ENCODE measurements around the gene IL1F10. TPM values are rescaled to one million over a fixed set of nuclear protein-coding genes. Genes with fewer than 3 reads are reported as not detected.

Gene IL1F10
- total and polyA plus RNA-seq, 4 experiments from 2014 or later = not detected

GRCh38 chr2:113098532-113098931, 30.8 kb downstream of the IL1F10 start:
- no peak overlapping the region for H3K27ac ChIP-seq (ENCODE audit: low read depth, low read length)
- peak overlapping the region in 1 of 2 donors; percentile 1 for H3K4me3 ChIP-seq (ENCODE audit: low read length in 2 of 2)
- CTCF ChIA-PET (ENCODE audit: partially characterized antibody) = interaction anchor here (1.0 kb wide), 1 partner anchor 17 kb away, joined by 3 read pairs; no protein-coding TSS in a partner anchor

GRCh38 chr2:113102133-113102532, 34.4 kb downstream of the IL1F10 start:
- ChIA-PET POLR2A (ENCODE audit: partially characterized antibody) (no interaction called here), CTCF (ENCODE audit: partially characterized antibody) (no interaction called here)
- no peak for DNase-seq
- Mint-ChIP-seq H3K9me3 (peaks cover 0 to 12% (median 5%) of the 10 kb centered on the region in 8 donors), H3K4me1 (peaks cover 11 to 13% (median 12%) of the 10 kb centered on the region in 4 donors), H3K27ac (no peak overlapping the region), H3K27me3 (peaks cover 0 to 4% of the 10 kb centered on the region in 2 donors), H3K4me3 (peak overlapping the region in 1 of 8 donors; percentile 22), H3K36me3 (peaks cover 0 to 3% of the 10 kb centered on the region in 2 donors)
- Histone ChIP-seq H3K4me3 (ENCODE audit: low read length in 2 of 2) (no peak overlapping the region), H3K9me3 (ENCODE audit: control insufficient read depth in 1 of 2, low read length in 2 of 2) (no peaks in the 10 kb centered on the region), H3K36me3 (ENCODE audit: insufficient read depth, low read length) (no peaks in the 10 kb centered on the region), H3K27ac (ENCODE audit: low read depth, low read length) (no peak overlapping the region), H3K4me1 (ENCODE audit: insufficient read depth, low read length) (peaks cover 12% of the 10 kb centered on the region), H3K27me3 (ENCODE audit: insufficient read depth, low read length) (no peaks in the 10 kb centered on the region)
- intact Hi-C loops (cut with micrococcal nuclease) = no loop called here

More at GRCh38 chr2:113098532-113098931, 30.8 kb downstream of the IL1F10 start:
- H3K36me3 Mint-ChIP-seq = peaks cover 0 to 3% of the 10 kb centered on the region in 2 donors
- POLR2A ChIA-PET (ENCODE audit: partially characterized antibody) = no interaction called here
- Histone ChIP-seq H3K4me1 (ENCODE audit: insufficient read depth, low read length) (peaks cover 12% of the 10 kb centered on the region), H3K36me3 (ENCODE audit: insufficient read depth, low read length) (no peaks in the 10 kb centered on the region), H3K9me3 (ENCODE audit: control insufficient read depth in 1 of 2, low read length in 2 of 2) (no peaks in the 10 kb centered on the region), H3K27me3 (ENCODE audit: insufficient read depth, low read length) (no peaks in the 10 kb centered on the region)
- H3K9me3 Mint-ChIP-seq = peaks cover 4 to 17% (median 9%) of the 10 kb centered on the region in 8 donors
- H3K27me3 Mint-ChIP-seq = peaks cover 4 to 7% of the 10 kb centered on the region in 2 donors
- peaks cover 11 to 13% (median 12%) of the 10 kb centered on the region in 4 donors for H3K4me1 Mint-ChIP-seq
- peak overlapping the region; percentile 37 to 91 (median 54) for H3K27ac Mint-ChIP-seq
- H3K4me3 Mint-ChIP-seq = peak overlapping the region in 7 of 8 donors; percentile 54 to 83 (median 78)
- intact Hi-C loops (cut with micrococcal nuclease) = no loop called here
- DNase-seq = no peak

- Mint-ChIP-seq H3K36me3 (no peaks in the 10 kb centered on the region), H3K4me1 (peaks cover 3% of the 10 kb centered on the region in 4 donors), H3K4me3 (no peak overlapping the region), H3K27ac (no peak overlapping the region), H3K9me3 (peaks cover 0 to 4% (median under 1%) of the 10 kb centered on the region in 8 donors), H3K27me3 (peaks cover under 1 to 3% of the 10 kb centered on the region in 2 donors)
- intact Hi-C loops (cut with micrococcal nuclease) = no loop called here
- no peak for DNase-seq
- Histone ChIP-seq H3K27me3 (ENCODE audit: insufficient read depth, low read length) (no peaks in the 10 kb centered on the region), H3K4me1 (ENCODE audit: insufficient read depth, low read length) (peaks cover 4% of the 10 kb centered on the region), H3K9me3 (ENCODE audit: control insufficient read depth in 1 of 2, low read length in 2 of 2) (no peaks in the 10 kb centered on the region), H3K27ac (ENCODE audit: low read depth, low read length) (no peak overlapping the region), H3K36me3 (ENCODE audit: insufficient read depth, low read length) (no peaks in the 10 kb centered on the region), H3K4me3 (ENCODE audit: low read length in 2 of 2) (no peak overlapping the region)
- ChIA-PET POLR2A (ENCODE audit: partially characterized antibody) (no interaction called here), CTCF (ENCODE audit: partially characterized antibody) (no interaction called here)
These were observed 35.5 kb downstream of the IL1F10 start for GRCh38 chr2:113103277-113103676.

DNA sequence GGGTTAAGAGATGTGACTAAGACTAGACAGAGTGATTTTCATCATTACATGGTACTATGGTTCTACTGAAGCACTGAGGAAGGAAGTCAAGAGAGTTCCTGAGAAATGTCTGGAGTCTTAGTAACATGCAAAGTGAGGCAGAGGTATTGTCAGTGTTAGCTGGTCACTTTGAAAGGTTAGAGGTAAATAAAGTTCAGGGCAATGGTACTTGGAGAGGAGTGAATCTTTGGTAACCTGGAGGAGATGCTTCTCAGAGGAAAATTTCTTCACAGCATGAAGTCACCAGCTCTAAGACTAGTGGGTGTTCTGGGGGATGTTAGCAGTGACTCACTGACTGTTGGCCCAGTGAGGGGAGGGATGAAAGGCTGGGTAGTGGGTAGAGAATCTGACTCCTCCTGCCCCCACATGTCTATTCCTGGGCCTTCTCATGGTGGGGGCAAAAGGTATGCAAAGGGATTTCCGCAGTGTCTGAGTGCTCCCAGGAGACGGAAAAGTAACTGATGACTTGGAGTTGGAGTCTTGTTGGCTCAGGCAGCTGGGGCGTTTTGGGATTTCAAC, 36.4 kb downstream of the IL1F10 start:
- POLR2A ChIA-PET (ENCODE audit: partially characterized antibody) = no interaction called here
- H3K27ac ChIP-seq (ENCODE audit: low read depth, low read length) = no peak overlapping the region
- H3K36me3 ChIP-seq (ENCODE audit: insufficient read depth, low read length) = no peaks in the 10 kb centered on the region
- no peaks in the 10 kb centered on the region for H3K4me1 Mint-ChIP-seq
- H3K4me3 Mint-ChIP-seq = no peak overlapping the region
- H3K4me3 ChIP-seq (ENCODE audit: low read length in 2 of 2) = no peak overlapping the region
- no peaks in the 10 kb centered on the region for H3K4me1 ChIP-seq (ENCODE audit: insufficient read depth, low read length)
- CTCF ChIA-PET (ENCODE audit: partially characterized antibody) = no interaction called here
- no peaks in the 10 kb centered on the region for H3K36me3 Mint-ChIP-seq
- no peak for DNase-seq
- intact Hi-C loops (cut with micrococcal nuclease) = no loop called here
- H3K27me3 Mint-ChIP-seq = peaks cover 2 to 6% of the 10 kb centered on the region in 2 donors
- no peaks in the 10 kb centered on the region for H3K27me3 ChIP-seq (ENCODE audit: insufficient read depth, low read length)
- no peaks in the 10 kb centered on the region for H3K9me3 ChIP-seq (ENCODE audit: control insufficient read depth in 1 of 2, low read length in 2 of 2)
- H3K9me3 Mint-ChIP-seq = peaks cover 0 to 4% (median under 1%) of the 10 kb centered on the region in 8 donors
- no peak overlapping the region for H3K27ac Mint-ChIP-seq

DNA sequence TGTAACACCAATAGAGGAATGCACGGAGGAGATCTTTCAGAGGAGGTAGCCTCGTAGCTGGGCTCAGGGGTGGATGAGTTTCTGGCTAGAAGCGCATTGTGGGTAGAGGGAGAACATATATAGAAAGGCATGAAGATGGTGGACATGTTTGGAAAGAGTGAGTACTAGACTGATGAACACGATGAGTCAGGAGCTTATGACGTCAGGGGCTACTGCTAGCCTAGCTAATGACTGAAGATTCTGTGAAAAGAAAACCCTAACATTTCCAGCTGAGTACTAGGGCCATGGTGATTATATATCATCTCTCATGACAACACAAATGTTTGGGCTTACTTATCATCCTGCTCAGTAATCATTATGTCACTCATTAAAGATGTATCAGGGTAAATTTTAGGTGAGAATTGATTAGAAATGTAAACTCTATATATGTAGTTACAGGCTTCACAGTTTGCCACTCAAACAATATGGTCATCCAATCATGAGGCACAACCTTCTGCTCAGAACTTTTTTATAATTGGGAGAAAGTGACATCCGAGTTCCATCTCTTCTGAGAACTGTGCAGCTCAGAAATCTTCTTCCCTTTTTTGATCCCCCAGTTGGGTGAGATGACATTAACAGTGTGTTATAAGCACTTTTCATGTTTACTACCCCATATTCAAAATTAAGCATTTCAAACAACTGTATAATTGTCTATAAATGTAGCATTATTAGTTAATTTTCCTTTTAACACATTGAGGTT, 37.4 kb downstream of the IL1F10 start:
- Mint-ChIP-seq H3K4me1 (no peaks in the 10 kb centered on the region), H3K27ac (no peak overlapping the region), H3K9me3 (peaks cover 0 to 4% (median under 1%) of the 10 kb centered on the region in 8 donors), H3K4me3 (no peak overlapping the region), H3K36me3 (no peaks in the 10 kb centered on the region), H3K27me3 (peaks cover 2 to 6% of the 10 kb centered on the region in 2 donors)
- intact Hi-C loops (cut with micrococcal nuclease) = no loop called here
- no peak for DNase-seq
- Histone ChIP-seq H3K9me3 (ENCODE audit: control insufficient read depth in 1 of 2, low read length in 2 of 2) (no peaks in the 10 kb centered on the region), H3K36me3 (ENCODE audit: insufficient read depth, low read length) (no peaks in the 10 kb centered on the region), H3K4me3 (ENCODE audit: low read length in 2 of 2) (no peak overlapping the region), H3K27me3 (ENCODE audit: insufficient read depth, low read length) (no peaks in the 10 kb centered on the region), H3K27ac (ENCODE audit: low read depth, low read length) (no peak overlapping the region), H3K4me1 (ENCODE audit: insufficient read depth, low read length) (no peaks in the 10 kb centered on the region)
- POLR2A ChIA-PET (ENCODE audit: partially characterized antibody) = no interaction called here
- CTCF ChIA-PET (ENCODE audit: partially characterized antibody) = interaction anchor here (1.1 kb wide), 1 partner anchor 9 kb away, joined by 5 read pairs; no protein-coding TSS in a partner anchor

- Mint-ChIP-seq H3K4me1 (peaks cover 0 to 4% (median 2%) of the 10 kb centered on the region in 4 donors), H3K4me3 (no peak overlapping the region), H3K36me3 (no peaks in the 10 kb centered on the region), H3K9me3 (no peaks in the 10 kb centered on the region), H3K27ac (no peak overlapping the region), H3K27me3 (peaks cover 2 to 4% of the 10 kb centered on the region in 2 donors)
- Histone ChIP-seq H3K4me3 (ENCODE audit: low read length in 2 of 2) (no peak overlapping the region), H3K36me3 (ENCODE audit: insufficient read depth, low read length) (no peaks in the 10 kb centered on the region), H3K27me3 (ENCODE audit: insufficient read depth, low read length) (no peaks in the 10 kb centered on the region), H3K4me1 (ENCODE audit: insufficient read depth, low read length) (peaks cover 12% of the 10 kb centered on the region), H3K9me3 (ENCODE audit: control insufficient read depth in 1 of 2, low read length in 2 of 2) (no peaks in the 10 kb centered on the region), H3K27ac (ENCODE audit: low read depth, low read length) (no peak overlapping the region)
- no peak for DNase-seq
- ChIA-PET POLR2A (ENCODE audit: partially characterized antibody) (no interaction called here), CTCF (ENCODE audit: partially characterized antibody) (no interaction called here)
- intact Hi-C loops (cut with micrococcal nuclease) = no loop called here
These were observed 43.4 kb downstream of the IL1F10 start for GRCh38 chr2:113111121-113111520.

GRCh38 chr2:113111823-113112287, 44.1 kb downstream of the IL1F10 start:
- no peak for DNase-seq
- CTCF ChIA-PET (ENCODE audit: partially characterized antibody) = no interaction called here
- POLR2A ChIA-PET (ENCODE audit: partially characterized antibody) = no interaction called here
- Mint-ChIP-seq H3K4me1 (peaks cover 0 to 8% (median 4%) of the 10 kb centered on the region in 4 donors), H3K4me3 (no peak overlapping the region), H3K9me3 (no peaks in the 10 kb centered on the region), H3K27ac (no peak overlapping the region), H3K27me3 (peaks cover 2 to 4% of the 10 kb centered on the region in 2 donors), H3K36me3 (no peaks in the 10 kb centered on the region)
- Histone ChIP-seq H3K27ac (ENCODE audit: low read depth, low read length) (no peak overlapping the region), H3K4me1 (ENCODE audit: insufficient read depth, low read length) (peaks cover 19% of the 10 kb centered on the region), H3K4me3 (ENCODE audit: low read length in 2 of 2) (no peak overlapping the region), H3K27me3 (ENCODE audit: insufficient read depth, low read length) (no peaks in the 10 kb centered on the region), H3K9me3 (ENCODE audit: control insufficient read depth in 1 of 2, low read length in 2 of 2) (no peaks in the 10 kb centered on the region), H3K36me3 (ENCODE audit: insufficient read depth, low read length) (no peaks in the 10 kb centered on the region)
- intact Hi-C loops (cut with micrococcal nuclease) = no loop called here
